ENCODE results near the gene ALPK1. TPM values are rescaled to one million over a fixed set of nuclear protein-coding genes. Genes with fewer than 3 reads are reported as not detected.

The ALPK1 gene
- total RNA-seq, 4 donors from 2014 or later: 14.8 to 43.8 (median 19.1) TPM

GRCh38 chr4:112378858-112379257 lies 81.7 kb downstream of the ALPK1 start:
- DNase-seq (ENCODE audit: low spot score): no peak
- no peak for ATAC-seq (ENCODE audit: low FRiP score)
- TF ChIP-seq CTCF (IDR thresholded peaks at IDR 0.05): no peak

GRCh38 chr4:112379306-112379705 lies 82.1 kb downstream of the ALPK1 start:
- DNase-seq (ENCODE audit: low spot score) (no peak), ATAC-seq (ENCODE audit: low FRiP score) (no peak)
- TF ChIP-seq CTCF (IDR thresholded peaks at IDR 0.05): no peak

- ATAC-seq (ENCODE audit: low FRiP score) (no peak), DNase-seq (ENCODE audit: low spot score) (no peak)
- TF ChIP-seq CTCF (IDR thresholded peaks at IDR 0.05): no peak
Measured at GRCh38 chr4:112381996-112382692, 85.0 kb downstream of the ALPK1 start.

- DNase-seq (ENCODE audit: low spot score) (no peak), ATAC-seq (ENCODE audit: low FRiP score) (no peak)
- TF ChIP-seq CTCF (IDR thresholded peaks at IDR 0.05): no peak
Measured at GRCh38 chr4:112386071-112386470, 88.9 kb downstream of the ALPK1 start.

GRCh38 chr4:112402098-112402497 lies 104.9 kb downstream of the ALPK1 start:
- DNase-seq (ENCODE audit: low spot score) (no peak), ATAC-seq (ENCODE audit: low FRiP score) (no peak)
- TF ChIP-seq CTCF (IDR thresholded peaks at IDR 0.05): no peak

GRCh38 chr4:112403101-112403945 lies 106.2 kb downstream of the ALPK1 start:
- ATAC-seq (ENCODE audit: low FRiP score) (no peak), DNase-seq (ENCODE audit: low spot score) (no peak)
- no peak for TF ChIP-seq CTCF (IDR thresholded peaks at IDR 0.05)
